GM06990 (cell line): Measurements from ENCODE around the gene BCAT1.

Experiments used
- DNase-seq: peaks from one replicate; pipeline ENCODE4 v3.0.0-alpha.2; 2011; ENCODE audit not compliant: insufficient read length; ENCODE audit errors: extremely low read depth
- H3K27me3 ChIP-seq: replicated peaks from 2 replicates; pipeline ENCODE4 v1.6.0; 2011; ENCODE audit warnings: low read length; ENCODE audit not compliant: control insufficient read depth, insufficient read depth
- H3K36me3 ChIP-seq: 2 replicates; pipeline ENCODE4 v1.5.1; 2011; ENCODE audit warnings: low read length; ENCODE audit not compliant: control insufficient read depth, insufficient read depth
- H3K4me3 ChIP-seq: replicated peaks from 2 replicates; pipeline ENCODE4 v1.5.1; 2011; ENCODE audit warnings: low read depth, mild to moderate bottlenecking, control low read depth, low read length
- TF ChIP-seq, protein P1 (sequence below): IDR thresholded peaks from 2 replicates; pipeline ENCODE4 v1.5.1; 2011; ENCODE audit warnings: low read length, control low read depth, mild to moderate bottlenecking, inconsistent platforms; ENCODE audit not compliant: insufficient read depth, poor library complexity, severe bottlenecking

Gene BCAT1

DNA sequence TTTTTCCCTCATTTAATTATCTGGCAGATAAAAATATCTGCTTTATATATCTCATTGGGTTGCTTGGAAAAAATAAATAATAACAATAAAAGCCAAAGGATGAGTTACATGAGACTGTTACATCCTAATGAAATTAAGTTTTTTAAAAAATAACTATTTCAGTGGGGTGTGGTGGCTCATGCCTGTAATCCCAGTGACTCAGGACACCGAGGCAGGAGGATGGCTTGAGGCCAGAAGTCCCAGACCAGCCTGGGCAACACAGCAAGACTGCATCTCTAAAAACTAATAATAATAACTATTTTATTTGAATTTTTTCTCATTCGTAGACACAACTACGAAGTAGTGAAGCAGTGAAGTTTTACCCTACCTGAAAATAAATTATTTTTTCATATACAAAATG, 103.3 kb downstream of the BCAT1 start:
- no peak for DNase-seq
- H3K27me3 ChIP-seq = no peaks in the 10 kb centered on the region
- TF ChIP-seq, protein P1, sequence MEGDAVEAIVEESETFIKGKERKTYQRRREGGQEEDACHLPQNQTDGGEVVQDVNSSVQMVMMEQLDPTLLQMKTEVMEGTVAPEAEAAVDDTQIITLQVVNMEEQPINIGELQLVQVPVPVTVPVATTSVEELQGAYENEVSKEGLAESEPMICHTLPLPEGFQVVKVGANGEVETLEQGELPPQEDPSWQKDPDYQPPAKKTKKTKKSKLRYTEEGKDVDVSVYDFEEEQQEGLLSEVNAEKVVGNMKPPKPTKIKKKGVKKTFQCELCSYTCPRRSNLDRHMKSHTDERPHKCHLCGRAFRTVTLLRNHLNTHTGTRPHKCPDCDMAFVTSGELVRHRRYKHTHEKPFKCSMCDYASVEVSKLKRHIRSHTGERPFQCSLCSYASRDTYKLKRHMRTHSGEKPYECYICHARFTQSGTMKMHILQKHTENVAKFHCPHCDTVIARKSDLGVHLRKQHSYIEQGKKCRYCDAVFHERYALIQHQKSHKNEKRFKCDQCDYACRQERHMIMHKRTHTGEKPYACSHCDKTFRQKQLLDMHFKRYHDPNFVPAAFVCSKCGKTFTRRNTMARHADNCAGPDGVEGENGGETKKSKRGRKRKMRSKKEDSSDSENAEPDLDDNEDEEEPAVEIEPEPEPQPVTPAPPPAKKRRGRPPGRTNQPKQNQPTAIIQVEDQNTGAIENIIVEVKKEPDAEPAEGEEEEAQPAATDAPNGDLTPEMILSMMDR = no peak
- no peaks in the 10 kb centered on the region; the same call in 1 of the 2 replicates for H3K36me3 ChIP-seq
- no peak overlapping the region for H3K4me3 ChIP-seq

DNA sequence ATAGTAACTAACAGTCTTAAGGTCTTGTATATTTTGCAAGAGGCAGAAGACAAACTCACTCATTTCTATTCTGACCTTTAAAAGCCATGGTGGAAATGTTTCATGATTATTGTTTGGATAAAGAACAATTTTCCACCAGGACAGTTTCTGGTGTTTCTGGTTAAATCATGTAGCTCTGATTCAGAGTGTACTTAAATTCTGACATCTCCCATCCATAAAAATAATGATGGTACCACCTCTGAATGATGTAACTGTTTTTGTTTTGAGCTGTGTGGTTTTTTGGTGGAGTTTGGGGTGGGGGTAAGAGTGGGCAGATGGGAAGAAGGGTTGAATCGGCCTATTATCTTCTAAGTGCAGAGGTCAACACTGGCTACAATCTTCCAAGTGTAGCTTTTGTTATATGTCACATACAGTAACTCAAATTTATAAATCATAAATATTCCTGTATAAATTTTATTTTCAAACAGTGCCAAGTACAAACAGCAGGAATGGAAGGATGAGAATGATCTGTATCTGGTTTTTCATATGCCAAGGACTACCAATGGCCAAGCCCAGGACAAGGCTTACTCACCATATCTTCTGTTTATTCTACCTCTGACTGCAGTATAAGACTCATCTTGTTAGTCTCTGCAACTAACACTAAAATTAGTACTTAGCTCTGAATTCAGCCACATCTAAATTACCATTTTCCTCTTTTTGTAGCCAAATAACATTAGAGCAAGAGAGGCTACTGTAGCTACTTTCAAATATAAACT, 108.7 kb downstream of the BCAT1 start:
- H3K36me3 ChIP-seq = no peaks in the 10 kb centered on the region
- no peak for DNase-seq
- no peaks in the 10 kb centered on the region for H3K27me3 ChIP-seq
- TF ChIP-seq, protein P1 = no peak
- 0 out of 2 replicates have a peak overlapping the region, but pooled peaks have one; percentile 4 for H3K4me3 ChIP-seq

DNA sequence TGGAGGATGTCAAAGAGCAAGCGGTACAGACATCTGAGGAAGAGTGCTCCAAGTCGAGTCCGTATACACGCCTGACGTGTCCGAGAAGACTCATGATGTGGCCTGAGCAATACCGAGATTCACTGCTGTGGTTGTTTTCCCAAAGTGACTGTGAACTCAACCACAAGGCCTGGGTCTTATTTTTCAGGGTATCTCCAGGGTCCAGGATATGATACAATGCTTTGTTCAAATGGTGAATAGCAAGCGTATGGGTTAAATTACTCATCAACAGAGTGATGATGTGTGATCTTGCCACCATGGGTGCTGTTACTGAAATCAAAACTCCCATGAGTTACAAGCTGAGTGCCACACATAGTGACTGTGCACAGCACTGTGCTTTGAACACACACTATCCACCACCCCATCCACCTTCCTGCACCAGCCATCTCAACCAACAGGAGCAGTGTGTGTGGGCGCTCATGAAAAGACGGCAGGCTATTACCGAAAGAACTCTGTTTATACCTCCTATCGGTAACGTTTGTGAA, 109.6 kb downstream of the BCAT1 start:
- Histone ChIP-seq H3K4me3 (no peak overlapping the region), H3K27me3 (no peaks in the 10 kb centered on the region), H3K36me3 (no peaks in the 10 kb centered on the region)
- DNase-seq = peak; percentile 83
- TF ChIP-seq, protein P1 = no peak

DNA sequence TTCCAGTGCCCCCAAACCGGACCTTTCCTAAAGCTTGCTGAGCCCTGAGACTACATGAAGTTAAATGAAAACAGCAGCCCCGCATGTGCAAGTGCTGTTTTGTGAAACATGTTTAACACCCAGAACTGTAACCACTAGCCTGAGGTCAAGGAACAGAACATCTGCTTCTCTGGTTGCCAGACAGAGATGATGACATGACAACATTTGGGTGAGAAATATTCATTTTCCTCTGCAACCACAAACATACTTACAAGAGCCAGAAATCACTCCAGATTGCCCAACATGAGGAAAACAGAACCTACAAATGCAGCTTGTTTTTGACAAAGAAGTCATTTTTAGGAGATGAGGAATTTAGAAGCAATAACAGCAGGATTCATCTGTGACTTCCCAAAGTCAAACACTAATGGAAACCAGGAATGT, 110.4 kb downstream of the BCAT1 start:
- peak; percentile 55 for DNase-seq
- TF ChIP-seq, protein P1 = no peak
- Histone ChIP-seq H3K27me3 (no peaks in the 10 kb centered on the region), H3K4me3 (no peak overlapping the region), H3K36me3 (no peaks in the 10 kb centered on the region)

DNA sequence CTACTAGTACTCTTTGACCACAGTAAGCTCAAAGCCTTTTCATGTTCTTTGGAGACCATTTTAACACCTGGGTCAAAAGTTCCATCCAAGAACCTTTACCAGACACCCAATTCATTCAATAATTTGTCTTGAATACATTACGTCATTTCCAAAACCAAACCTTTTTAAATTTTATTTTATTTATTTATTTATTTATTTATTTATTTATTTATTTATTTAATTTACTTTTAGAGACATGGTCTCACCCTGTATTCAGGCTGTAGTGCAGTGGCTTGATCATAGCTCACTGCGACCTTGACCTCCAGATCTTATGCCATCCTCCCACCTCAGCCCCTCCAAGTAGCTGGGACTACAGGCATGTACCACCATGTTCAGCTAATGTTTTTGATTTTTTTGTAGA, 113.5 kb downstream of the BCAT1 start:
- no peaks in the 10 kb centered on the region for H3K36me3 ChIP-seq
- TF ChIP-seq, protein P1 = no peak
- no peak for DNase-seq
- H3K27me3 ChIP-seq = no peaks in the 10 kb centered on the region
- H3K4me3 ChIP-seq = no peak overlapping the region
